Caco-2 (cell line): Measurements from ENCODE around the gene FOXJ3. TPM values are rescaled to one million over a fixed set of nuclear protein-coding genes. Genes with fewer than 3 reads are reported as not detected.

Source experiments
- BruUV-seq: library from RNA; stranded (reverse); fragments of 400-500 nt; replicated peaks from 2 replicates; lab custom pipeline; 2021; lab: Mats Ljungman, UMichigan
- CTCF ChIA-PET: fragments of 300-600 bp; sonication (Branson Sonifier 250); formaldehyde crosslinking; loops from one replicate; lab custom pipeline; 2022; ENCODE audit warnings: antibody characterized with exemption; lab: Charles Lee
- POLR2A ChIA-PET: fragments of 300-600 bp; sonication (Branson Sonifier 250); formaldehyde crosslinking; loops from one replicate; lab custom pipeline; 2022; ENCODE audit warnings: antibody characterized with exemption; lab: Charles Lee
- DNase-seq, 2 experiments: peaks; one replicate each; pipeline versions ENCODE4 v3.0.0 to v3.0.0-alpha.2; 2020 to 2022
- H3K27me3 ChIP-seq: replicated peaks from 2 replicates; pipeline ENCODE4 v1.6.0; 2011; ENCODE audit warnings: low read length; ENCODE audit not compliant: control insufficient read depth, insufficient read depth
- H3K36me3 ChIP-seq: 2 replicates; pipeline ENCODE4 v1.5.1; 2011; ENCODE audit warnings: low read length; ENCODE audit not compliant: control insufficient read depth, insufficient read depth
- H3K4me1 ChIP-seq: fragments of 250-450 bp; sonication (Bioruptor Pico); 2 replicates; pipeline ENCODE4 v1.5.1; 2020; ENCODE audit warnings: mild to moderate bottlenecking
- H3K4me3 ChIP-seq: 2 replicates; pipeline ENCODE4 v1.5.1; 2011; ENCODE audit warnings: low read depth, mild to moderate bottlenecking, control low read depth, low read length
- H3K9me3 ChIP-seq: fragments of 250-450 bp; sonication (Bioruptor Pico); 2 replicates; pipeline ENCODE4 v1.5.1; 2020; ENCODE audit warnings: mild to moderate bottlenecking, moderate library complexity
- H3K27ac Mint-ChIP-seq: one replicate; pipeline ENCODE4 v1.8.0; 2022; ENCODE audit warnings: mixed read lengths; ENCODE audit not compliant: unreplicated experiment
- H3K27me3 Mint-ChIP-seq: one replicate; pipeline ENCODE4 v1.8.0; 2022; ENCODE audit warnings: mixed read lengths; ENCODE audit not compliant: insufficient read depth, unreplicated experiment
- H3K36me3 Mint-ChIP-seq: one replicate; pipeline ENCODE4 v1.8.0; 2022; ENCODE audit warnings: mild to moderate bottlenecking, mixed read lengths; ENCODE audit not compliant: insufficient read depth, unreplicated experiment
- H3K4me1 Mint-ChIP-seq: one replicate; pipeline ENCODE4 v1.8.0; 2022; ENCODE audit warnings: low read depth, mixed read lengths; ENCODE audit not compliant: unreplicated experiment
- H3K4me3 Mint-ChIP-seq: one replicate; pipeline ENCODE4 v1.8.0; 2022; ENCODE audit warnings: mild to moderate bottlenecking, moderate library complexity, mixed read lengths; ENCODE audit not compliant: unreplicated experiment
- H3K9me3 Mint-ChIP-seq: one replicate; pipeline ENCODE4 v1.8.0; 2022; ENCODE audit warnings: mixed read lengths; ENCODE audit not compliant: unreplicated experiment
- intact Hi-C: fragments of 100-400 bp; cut with micrococcal nuclease; formaldehyde crosslinking; loops from one replicate; pipeline ENCODE4 v1.10.0; 2022; ENCODE audit not compliant: unreplicated experiment
- total RNA-seq: library from RNA; stranded (reverse); gene quantifications from 2 replicates; pipeline ENCODE4 v1.2.3, GENCODE V29; 2022
- TF ChIP-seq, protein P1 (sequence below), 2 experiments: fragments of 200-600 bp in 1 of 2; IDR thresholded peaks; 1 replicate in 1 of 2; 2 replicates in 1 of 2; pipeline versions ENCODE4 v1.5.1 to v1.8.0; 2011 to 2022; ENCODE audit warnings: antibody characterized with exemption in 1 of 2, control low read depth in 1 of 2, inconsistent platforms in 1 of 2, low read depth in 1 of 2, low read length in 1 of 2, mild to moderate bottlenecking in 1 of 2, moderate library complexity in 1 of 2; ENCODE audit not compliant: insufficient read depth in 1 of 2, severe bottlenecking in 1 of 2, unreplicated experiment in 1 of 2

The FOXJ3 gene
- total RNA-seq, 1 experiment from 2014 or later = 60.2 TPM

DNA sequence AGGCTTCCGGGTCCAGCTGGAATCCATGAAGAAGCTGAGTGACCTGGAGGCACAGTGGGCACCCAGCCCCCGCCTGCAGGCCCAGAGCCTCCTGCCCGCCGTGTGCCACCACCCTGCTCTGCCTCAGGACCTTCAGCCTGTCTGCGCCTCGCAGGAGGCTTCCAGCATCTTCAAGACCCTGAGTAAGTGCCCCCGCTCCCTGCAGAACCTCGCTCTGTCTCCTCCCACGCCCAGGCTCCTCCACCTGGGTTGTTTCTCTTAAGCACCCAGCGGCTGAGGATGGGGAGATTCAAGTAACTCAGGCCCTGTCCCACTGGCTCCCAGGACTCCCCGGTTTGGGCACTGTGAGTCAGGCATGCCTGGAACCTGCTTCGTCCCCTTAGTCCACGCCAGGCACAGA, 180.3 kb downstream of the FOXJ3 start:
- ChIA-PET CTCF (no interaction called here), POLR2A (no interaction called here)

DNA sequence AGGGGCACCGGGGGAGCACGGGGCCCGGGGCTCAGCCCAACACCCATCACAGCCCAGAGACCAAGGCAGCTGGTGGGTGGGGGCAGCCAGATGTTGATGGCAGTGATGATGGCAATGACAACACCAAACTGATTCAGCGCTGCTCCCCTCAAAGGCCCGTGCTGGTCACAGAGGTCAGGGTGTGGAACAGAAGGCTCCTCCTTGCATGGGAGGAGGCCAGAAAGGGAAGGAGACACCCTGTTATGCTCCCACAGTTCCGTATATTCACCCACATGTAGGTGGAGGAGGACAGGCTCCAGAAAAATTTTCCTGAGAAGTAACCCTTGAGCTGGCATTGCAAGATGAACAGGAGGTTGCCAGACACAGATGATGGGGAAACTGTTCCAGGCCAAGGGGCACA, 181.4 kb downstream of the FOXJ3 start:
- H3K27me3 Mint-ChIP-seq = peaks cover 3% of the 10 kb centered on the region
- no peak for DNase-seq
- no peaks in the 10 kb centered on the region for H3K9me3 ChIP-seq
- TF ChIP-seq, protein P1, sequence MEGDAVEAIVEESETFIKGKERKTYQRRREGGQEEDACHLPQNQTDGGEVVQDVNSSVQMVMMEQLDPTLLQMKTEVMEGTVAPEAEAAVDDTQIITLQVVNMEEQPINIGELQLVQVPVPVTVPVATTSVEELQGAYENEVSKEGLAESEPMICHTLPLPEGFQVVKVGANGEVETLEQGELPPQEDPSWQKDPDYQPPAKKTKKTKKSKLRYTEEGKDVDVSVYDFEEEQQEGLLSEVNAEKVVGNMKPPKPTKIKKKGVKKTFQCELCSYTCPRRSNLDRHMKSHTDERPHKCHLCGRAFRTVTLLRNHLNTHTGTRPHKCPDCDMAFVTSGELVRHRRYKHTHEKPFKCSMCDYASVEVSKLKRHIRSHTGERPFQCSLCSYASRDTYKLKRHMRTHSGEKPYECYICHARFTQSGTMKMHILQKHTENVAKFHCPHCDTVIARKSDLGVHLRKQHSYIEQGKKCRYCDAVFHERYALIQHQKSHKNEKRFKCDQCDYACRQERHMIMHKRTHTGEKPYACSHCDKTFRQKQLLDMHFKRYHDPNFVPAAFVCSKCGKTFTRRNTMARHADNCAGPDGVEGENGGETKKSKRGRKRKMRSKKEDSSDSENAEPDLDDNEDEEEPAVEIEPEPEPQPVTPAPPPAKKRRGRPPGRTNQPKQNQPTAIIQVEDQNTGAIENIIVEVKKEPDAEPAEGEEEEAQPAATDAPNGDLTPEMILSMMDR (IDR thresholded peaks at IDR 0.05; ENCODE audit: insufficient read depth in 1 of 2, low read depth in 1 of 2, low read length in 1 of 2, severe bottlenecking in 1 of 2, unreplicated experiment in 1 of 2) = no peak
- BruUV-seq = no TSS peak
- H3K27me3 ChIP-seq = no peaks in the 10 kb centered on the region
- no peaks in the 10 kb centered on the region for H3K36me3 ChIP-seq
- no peak overlapping the region for H3K4me3 Mint-ChIP-seq
- H3K36me3 Mint-ChIP-seq = peaks cover 6% of the 10 kb centered on the region
- H3K4me3 ChIP-seq = no peak overlapping the region
- H3K4me1 ChIP-seq = peaks cover 15% of the 10 kb centered on the region
- POLR2A ChIA-PET = no interaction called here
- intact Hi-C loops = no loop called here
- H3K9me3 Mint-ChIP-seq = no peaks in the 10 kb centered on the region
- H3K27ac Mint-ChIP-seq = no peak overlapping the region
- CTCF ChIA-PET = no interaction called here
- no peaks in the 10 kb centered on the region for H3K4me1 Mint-ChIP-seq

More for the DNA sequence above, 180.3 kb downstream of the FOXJ3 start:
- no peaks in the 10 kb centered on the region for H3K9me3 Mint-ChIP-seq
- no TSS peak for BruUV-seq
- H3K27me3 Mint-ChIP-seq = peaks cover 3% of the 10 kb centered on the region
- H3K36me3 Mint-ChIP-seq = peaks cover 6% of the 10 kb centered on the region
- Histone ChIP-seq H3K4me3 (no peak overlapping the region), H3K36me3 (no peaks in the 10 kb centered on the region), H3K9me3 (no peaks in the 10 kb centered on the region), H3K4me1 (peaks cover 15% of the 10 kb centered on the region), H3K27me3 (no peaks in the 10 kb centered on the region)
- TF ChIP-seq, protein P1 (IDR thresholded peaks at IDR 0.05; ENCODE audit: insufficient read depth in 1 of 2, low read depth in 1 of 2, low read length in 1 of 2, severe bottlenecking in 1 of 2, unreplicated experiment in 1 of 2) = no peak
- no peak overlapping the region for H3K27ac Mint-ChIP-seq
- peaks cover 5% of the 10 kb centered on the region for H3K4me1 Mint-ChIP-seq
- no peak overlapping the region for H3K4me3 Mint-ChIP-seq
- no peak for DNase-seq
- intact Hi-C loops = no loop called here

DNA sequence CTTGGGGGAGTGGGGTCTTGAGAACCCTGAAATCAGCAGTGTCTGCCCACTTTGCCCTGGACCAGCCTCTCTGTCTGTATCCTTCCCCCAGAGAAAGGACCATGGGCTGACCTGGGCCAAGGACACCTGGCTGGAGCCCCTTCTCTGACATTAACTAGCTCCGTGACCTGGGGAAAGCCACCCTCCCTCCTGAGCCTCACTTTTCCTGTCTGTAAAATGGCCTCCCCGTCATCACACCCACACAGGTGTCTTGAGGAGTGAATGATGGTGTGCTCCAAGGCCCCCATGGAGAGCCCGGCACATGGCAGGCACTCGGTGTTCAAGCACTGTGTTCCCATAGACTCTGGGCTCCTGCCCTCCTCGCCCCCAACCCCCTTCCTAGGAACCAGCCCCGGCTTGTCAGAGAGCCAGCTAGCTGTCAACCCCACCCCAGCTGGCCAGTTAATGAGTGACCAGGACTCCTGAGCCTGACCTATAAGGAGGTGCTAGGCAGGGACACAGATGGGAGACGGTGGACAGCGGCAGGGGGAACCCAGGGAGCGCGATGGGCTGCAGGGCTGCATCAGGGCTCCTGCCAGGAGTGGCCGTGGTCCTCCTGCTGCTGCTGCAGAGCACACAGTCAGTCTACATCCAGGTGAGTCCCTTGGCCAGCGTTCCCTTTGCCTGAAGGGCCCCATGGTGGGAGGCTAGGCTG, 182.0 kb downstream of the FOXJ3 start, which contains the start of gene GUCA2B:
TSS of gene GUCA2B (plus strand) at position 504 of the 694 bp plus-strand sequence. CDS start at position 545, 41 bp downstream.
- Histone ChIP-seq H3K36me3 (no peaks in the 10 kb centered on the region), H3K27me3 (no peaks in the 10 kb centered on the region), H3K4me3 (no peak within 1 kb of the TSS), H3K9me3 (no peaks in the 10 kb centered on the region), H3K4me1 (peaks cover 15% of the 10 kb centered on the region)
- H3K27me3 Mint-ChIP-seq = peaks cover 3% of the 10 kb centered on the region
- BruUV-seq = no TSS peak
- CTCF ChIA-PET = no interaction called here
- intact Hi-C loops = no loop called here
- H3K36me3 Mint-ChIP-seq = peaks cover 6% of the 10 kb centered on the region
- POLR2A ChIA-PET = no interaction called here
- TF ChIP-seq, protein P1 (IDR thresholded peaks at IDR 0.05; ENCODE audit: insufficient read depth in 1 of 2, low read depth in 1 of 2, low read length in 1 of 2, severe bottlenecking in 1 of 2, unreplicated experiment in 1 of 2) = no peak
- DNase-seq = no peak
- H3K4me1 Mint-ChIP-seq = no peaks in the 10 kb centered on the region
- H3K4me3 Mint-ChIP-seq = no peak within 1 kb of the TSS
- no peaks in the 10 kb centered on the region for H3K9me3 Mint-ChIP-seq
- no peak within 1 kb of the TSS for H3K27ac Mint-ChIP-seq
